ENCODE measurements around the gene MT1F. TPM values are rescaled to one million over a fixed set of nuclear protein-coding genes. Genes with fewer than 3 reads are reported as not detected.

MT1F gene
- 3.4 TPM for total RNA-seq (ENCODE audit: unreplicated experiment)
- long read RNA-seq, result 0 reads

- H3K9me3 Mint-ChIP-seq (ENCODE audit: unreplicated experiment), result peaks cover 9% of the 10 kb centered on the region
- H3K27ac Mint-ChIP-seq (ENCODE audit: unreplicated experiment), result no peak within 1 kb of the TSS
- H3K4me1 Mint-ChIP-seq (ENCODE audit: low read depth, unreplicated experiment), result no peaks in the 10 kb centered on the region
- TF ChIP-seq CTCF (IDR thresholded peaks at IDR 0.05; ENCODE audit: partially characterized antibody, unreplicated experiment), result no peak
- peaks cover 3% of the 10 kb centered on the region for H3K36me3 Mint-ChIP-seq (ENCODE audit: unreplicated experiment)
- H3K4me3 Mint-ChIP-seq (ENCODE audit: unreplicated experiment), result peak within 1 kb of the TSS; percentile 98
- peak; percentile 68 for DNase-seq
- H3K27me3 Mint-ChIP-seq (ENCODE audit: unreplicated experiment), result peaks cover 28% of the 10 kb centered on the region
Observed at GRCh38 chr16:56657555-56658326, at the start of gene MT1F. TSS of gene MT1F (plus strand) at chr16:56657959. CDS start at chr16:56658059, 100 bp downstream.

- H3K9me3 Mint-ChIP-seq (ENCODE audit: unreplicated experiment), result no peaks in the 10 kb centered on the region
- no peak within 1 kb of the TSS for H3K27ac Mint-ChIP-seq (ENCODE audit: unreplicated experiment)
- peaks cover 12% of the 10 kb centered on the region for H3K4me1 Mint-ChIP-seq (ENCODE audit: low read depth, unreplicated experiment)
- peak within 1 kb of the TSS; percentile 86 for H3K4me3 Mint-ChIP-seq (ENCODE audit: unreplicated experiment)
- H3K36me3 Mint-ChIP-seq (ENCODE audit: unreplicated experiment), result no peaks in the 10 kb centered on the region
- peak; percentile 77 for DNase-seq
- no peak for TF ChIP-seq CTCF (IDR thresholded peaks at IDR 0.05; ENCODE audit: partially characterized antibody, unreplicated experiment)
- H3K27me3 Mint-ChIP-seq (ENCODE audit: unreplicated experiment), result peaks cover 21% of the 10 kb centered on the region
Observed at GRCh38 chr16:56608043-56608875, 49.5 kb upstream of the MT1F start, which contains the start of gene MT2A. TSS of gene MT2A (plus strand) at chr16:56608584. CDS start at chr16:56608656, 72 bp downstream.

- no peaks in the 10 kb centered on the region for H3K36me3 Mint-ChIP-seq (ENCODE audit: unreplicated experiment)
- no peak for DNase-seq
- H3K4me3 Mint-ChIP-seq (ENCODE audit: unreplicated experiment), result peak overlapping the region; percentile 86
- H3K27ac Mint-ChIP-seq (ENCODE audit: unreplicated experiment), result no peak overlapping the region
- H3K4me1 Mint-ChIP-seq (ENCODE audit: low read depth, unreplicated experiment), result peaks cover 12% of the 10 kb centered on the region
- TF ChIP-seq CTCF (IDR thresholded peaks at IDR 0.05; ENCODE audit: partially characterized antibody, unreplicated experiment), result no peak
- H3K27me3 Mint-ChIP-seq (ENCODE audit: unreplicated experiment), result peaks cover 23% of the 10 kb centered on the region
- no peaks in the 10 kb centered on the region for H3K9me3 Mint-ChIP-seq (ENCODE audit: unreplicated experiment)
Observed at GRCh38 chr16:56608876-56609462, 48.8 kb upstream of the MT1F start.

- no peak for TF ChIP-seq CTCF (IDR thresholded peaks at IDR 0.05; ENCODE audit: partially characterized antibody, unreplicated experiment)
- Mint-ChIP-seq H3K9me3 (ENCODE audit: unreplicated experiment) (no peaks in the 10 kb centered on the region), H3K4me1 (ENCODE audit: low read depth, unreplicated experiment) (peaks cover 12% of the 10 kb centered on the region), H3K27me3 (ENCODE audit: unreplicated experiment) (peaks cover 24% of the 10 kb centered on the region), H3K27ac (ENCODE audit: unreplicated experiment) (no peak overlapping the region), H3K36me3 (ENCODE audit: unreplicated experiment) (no peaks in the 10 kb centered on the region), H3K4me3 (ENCODE audit: unreplicated experiment) (peak overlapping the region; percentile 86)
- no peak for DNase-seq
Observed at GRCh38 chr16:56609463-56609921, 48.3 kb upstream of the MT1F start.

All from glutamatergic neuron (in vitro differentiated cells).